ENCODE results near the gene MYCBPAP. TPM values are rescaled to one million over a fixed set of nuclear protein-coding genes. Genes with fewer than 3 reads are reported as not detected.

The MYCBPAP gene
- total and polyA plus RNA-seq, 5 experiments from 2014 or later, result 0.80 to 2.6 (median 1.3) TPM; not detected in 1

DNA sequence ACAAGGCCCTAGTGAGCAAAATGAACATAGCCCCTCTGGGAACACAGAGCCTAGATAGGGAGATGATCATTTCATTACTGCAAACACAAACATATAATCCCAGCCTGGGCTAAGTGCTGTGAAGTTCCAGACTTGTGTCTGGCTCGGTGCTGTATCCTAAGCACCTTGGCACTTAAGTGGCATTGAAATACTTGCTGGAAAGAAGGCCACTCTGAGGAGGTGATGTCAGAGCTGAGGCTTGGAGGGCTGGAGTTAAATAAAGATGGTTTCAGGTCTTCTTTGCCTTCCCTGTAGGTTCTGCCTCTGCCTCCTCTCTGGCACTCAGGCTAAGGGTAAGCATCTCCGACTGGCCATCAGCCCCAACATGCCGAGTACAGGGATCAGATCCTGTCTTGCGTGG lies 49.9 kb downstream of the MYCBPAP start:
- peaks cover 9 to 41% (median 19%) of the 10 kb centered on the region in 5 donors for H3K27me3 Mint-ChIP-seq
- no peaks in the 10 kb centered on the region for H3K9me3 Mint-ChIP-seq
- H3K4me3 Mint-ChIP-seq, result peak overlapping the region in 9 of 10 donors; percentile 39 to 93 (median 59)
- peak overlapping the region in 1 of 10 donors; percentile 9 for H3K27ac Mint-ChIP-seq
- DNase-seq (no peak), ATAC-seq (no peak)
- peaks cover 11 to 33% (median 25%) of the 10 kb centered on the region in 4 donors for H3K4me1 Mint-ChIP-seq
- peaks cover 0 to 7% (median 5%) of the 10 kb centered on the region in 3 donors for H3K36me3 Mint-ChIP-seq
- POLR2A ChIA-PET, result no interaction called here

- H3K27me3 Mint-ChIP-seq, result peaks cover 9 to 45% (median 23%) of the 10 kb centered on the region in 5 donors
- POLR2A ChIA-PET, result no interaction called here
- ATAC-seq, result no peak
- peaks cover 11 to 33% (median 25%) of the 10 kb centered on the region in 4 donors for H3K4me1 Mint-ChIP-seq
- H3K9me3 Mint-ChIP-seq, result no peaks in the 10 kb centered on the region
- peak overlapping the region; percentile 38 to 93 (median 67) for H3K4me3 Mint-ChIP-seq
- no peak overlapping the region for H3K27ac Mint-ChIP-seq
- no peak for DNase-seq
- H3K36me3 Mint-ChIP-seq, result peaks cover 0 to 5% (median 5%) of the 10 kb centered on the region in 3 donors
Measured at GRCh38 chr17:50558581-50558940, 50.3 kb downstream of the MYCBPAP start.

DNA sequence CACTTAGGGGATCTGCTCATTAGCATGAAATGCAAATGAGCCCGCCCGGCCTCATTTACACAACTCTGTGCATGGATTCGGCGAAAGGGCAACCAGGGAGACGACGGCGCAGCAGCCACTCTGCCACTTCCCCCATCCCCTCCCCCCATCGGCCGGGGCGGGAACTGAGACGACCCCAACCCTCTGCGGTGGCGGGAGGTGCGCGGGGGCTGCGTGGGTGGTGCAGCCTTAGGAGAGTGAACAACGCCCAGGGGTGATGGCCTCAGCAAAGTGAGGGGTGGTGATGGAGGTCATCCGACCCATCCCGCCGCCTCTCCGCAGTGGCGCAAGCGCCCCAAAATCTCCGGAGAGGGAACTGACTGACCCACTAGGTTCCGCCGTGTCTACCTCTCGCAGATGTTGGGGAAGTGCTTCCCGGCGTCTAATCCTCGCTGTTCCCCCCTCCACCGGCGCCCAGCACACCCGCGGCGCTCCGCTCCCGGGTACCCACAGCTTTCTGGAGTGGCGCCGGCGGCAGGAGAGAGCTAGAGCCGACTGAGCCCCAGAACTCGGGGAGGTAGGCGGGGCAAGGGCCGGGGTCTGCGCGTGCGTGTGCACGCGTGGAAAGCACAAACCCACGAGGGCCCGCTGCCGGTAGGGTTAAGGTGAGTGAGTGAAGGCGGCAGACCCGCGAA lies 50.8 kb downstream of the MYCBPAP start:
- Mint-ChIP-seq H3K9me3 (no peaks in the 10 kb centered on the region), H3K4me3 (peak overlapping the region; percentile 64 to 93 (median 82)), H3K36me3 (peaks cover 0 to 5% (median 5%) of the 10 kb centered on the region in 3 donors), H3K27me3 (peaks cover 12 to 50% (median 27%) of the 10 kb centered on the region in 5 donors), H3K27ac (no peak overlapping the region), H3K4me1 (peaks cover 11 to 38% (median 25%) of the 10 kb centered on the region in 4 donors)
- DNase-seq, result peak in 1 of 10 donors; percentile 24
- ATAC-seq, result no peak
- POLR2A ChIA-PET, result interaction anchor here (1.1 to 1.2 kb wide), 2 partner anchors 14 to 308 kb away, joined by 3 read pairs; no protein-coding TSS in a partner anchor

DNA sequence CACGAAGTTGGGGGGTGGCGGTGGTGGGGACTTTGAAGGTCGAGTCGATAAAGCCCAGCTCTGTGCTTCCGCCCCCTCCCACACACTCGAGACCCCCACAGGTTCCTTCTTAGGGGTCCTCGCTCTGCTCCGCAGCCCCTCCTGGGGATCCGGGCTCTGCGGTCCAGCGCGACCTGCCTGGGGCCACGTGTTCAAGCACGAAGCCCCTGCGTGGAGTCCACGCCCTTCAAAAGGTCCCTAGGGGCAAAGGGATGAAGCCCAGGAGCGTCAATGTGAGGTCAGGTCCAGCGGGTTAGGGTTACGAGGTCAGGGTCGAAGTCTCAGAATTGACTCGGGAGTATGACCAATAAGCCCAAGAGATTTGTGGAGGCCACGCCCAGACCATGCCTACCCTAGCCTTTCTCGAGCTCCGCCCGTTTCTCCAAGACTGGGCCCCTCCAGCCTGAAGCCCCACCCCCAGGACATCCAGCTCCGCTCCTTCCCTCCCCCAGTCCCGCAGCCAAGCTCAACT lies 51.5 kb downstream of the MYCBPAP start:
- Mint-ChIP-seq H3K27me3 (peaks cover 12 to 57% (median 30%) of the 10 kb centered on the region in 5 donors), H3K27ac (no peak overlapping the region)
- ATAC-seq, result peak; percentile 16 to 18

DNA sequence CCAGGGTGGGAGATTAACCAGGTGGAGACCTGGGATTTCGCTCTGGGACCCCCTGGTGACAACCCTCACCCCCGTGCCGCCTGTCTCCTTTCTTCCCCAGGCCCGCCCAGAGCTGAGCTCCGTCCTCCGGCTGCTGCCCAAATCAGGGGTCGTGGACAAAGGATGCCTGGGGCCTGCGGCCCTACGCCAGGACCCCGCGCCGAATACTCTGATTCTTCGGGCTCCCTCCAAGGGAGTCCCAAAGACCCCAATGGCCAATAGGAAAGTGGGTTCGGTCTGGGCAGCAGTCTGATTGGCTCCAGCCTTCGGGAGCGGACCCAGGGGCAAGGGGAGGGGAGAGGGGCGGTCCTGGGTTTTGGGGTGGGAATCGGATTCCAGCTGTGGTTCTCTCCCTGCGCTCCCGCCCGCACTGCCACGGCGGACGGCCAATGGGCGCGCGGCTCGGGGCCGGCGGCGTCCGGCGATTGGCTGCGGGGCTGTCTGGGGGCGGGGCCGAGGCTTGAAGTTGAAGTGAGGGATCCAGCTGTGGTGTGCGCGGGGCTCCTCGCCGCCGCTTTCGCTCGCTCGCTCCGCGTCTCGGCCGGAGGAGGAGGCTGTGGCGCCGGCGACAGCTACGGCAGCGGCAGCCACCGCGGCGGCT lies 52.1 kb downstream of the MYCBPAP start, which contains the start of gene CACNA1G:
Gene CACNA1G (plus strand): TSS at position 531 of the 640 bp plus-strand sequence. CDS start 745 bp downstream, outside the sequence.
- POLR2A ChIA-PET, result interaction anchor here (1.1 to 1.2 kb wide), 3 partner anchors 15 to 306 kb away, joined by 3 to 5 read pairs (median 3); no protein-coding TSS in a partner anchor
- ATAC-seq (peak; percentile 86 to 87), DNase-seq (peak; percentile 76 to 88 (median 82))
- Mint-ChIP-seq H3K36me3 (peaks cover 0 to 4% (median 4%) of the 10 kb centered on the region in 3 donors), H3K4me1 (peaks cover 11 to 47% (median 26%) of the 10 kb centered on the region in 4 donors), H3K27ac (peak within 1 kb of the TSS in 1 of 10 donors; percentile 41), H3K9me3 (no peaks in the 10 kb centered on the region), H3K27me3 (peaks cover 14 to 62% (median 35%) of the 10 kb centered on the region in 5 donors), H3K4me3 (peak within 1 kb of the TSS; percentile 76 to 93 (median 83))

More for the DNA sequence above, 51.5 kb downstream of the MYCBPAP start:
- H3K4me3 Mint-ChIP-seq, result peak overlapping the region; percentile 76 to 93 (median 83)
- POLR2A ChIA-PET, result interaction anchor here (1.1 to 1.2 kb wide), 2 partner anchors 14 to 307 kb away, joined by 3 read pairs; no protein-coding TSS in a partner anchor
- peak in 1 of 10 donors; percentile 23 for DNase-seq
- H3K4me1 Mint-ChIP-seq, result peaks cover 11 to 41% (median 25%) of the 10 kb centered on the region in 4 donors
- H3K36me3 Mint-ChIP-seq, result peaks cover 0 to 5% (median 5%) of the 10 kb centered on the region in 3 donors
- no peaks in the 10 kb centered on the region for H3K9me3 Mint-ChIP-seq

DNA sequence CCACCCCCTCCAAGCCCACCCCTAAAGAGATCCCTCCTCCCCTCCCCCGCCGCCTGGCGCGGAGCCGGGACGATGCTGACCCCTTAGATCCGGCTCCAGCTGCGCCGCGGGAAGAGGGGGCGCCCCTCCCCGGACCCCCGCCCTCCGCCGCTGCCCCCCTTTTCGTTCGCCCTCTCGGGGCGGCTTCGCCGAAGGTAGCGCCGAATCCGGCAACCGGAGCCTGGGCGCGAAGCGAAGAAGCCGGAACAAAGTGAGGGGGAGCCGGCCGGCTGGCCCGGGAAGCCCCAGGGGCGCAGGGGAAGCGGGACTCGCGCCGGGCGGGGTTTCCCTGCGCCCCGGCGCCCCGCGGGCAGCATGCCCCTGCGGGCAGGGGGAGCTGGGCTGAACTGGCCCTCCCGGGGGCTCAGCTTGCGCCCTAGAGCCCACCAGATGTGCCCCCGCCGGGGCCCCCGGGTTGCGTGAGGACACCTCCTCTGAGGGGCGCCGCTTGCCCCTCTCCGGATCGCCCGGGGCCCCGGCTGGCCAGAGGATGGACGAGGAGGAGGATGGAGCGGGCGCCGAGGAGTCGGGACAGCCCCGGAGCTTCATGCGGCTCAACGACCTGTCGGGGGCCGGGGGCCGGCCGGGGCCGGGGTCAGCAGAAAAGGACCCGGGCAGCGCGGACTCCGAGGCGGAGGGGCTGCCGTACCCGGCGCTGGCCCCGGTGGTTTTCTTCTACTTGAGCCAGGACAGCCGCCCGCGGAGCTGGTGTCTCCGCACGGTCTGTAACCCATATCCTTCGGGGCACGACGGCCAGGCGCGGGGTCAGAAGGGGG lies 52.9 kb downstream of the MYCBPAP start:
- peak; percentile 11 to 14 for ATAC-seq
- POLR2A ChIA-PET, result interaction anchor here (0.7 to 1.2 kb wide), 3 partner anchors 9 to 20 kb away, joined by 3 to 5 read pairs (median 3); no protein-coding TSS in a partner anchor
- DNase-seq, result peak in 2 of 10 donors; percentile 21 to 25
- Mint-ChIP-seq H3K27ac (no peak overlapping the region), H3K4me3 (peak overlapping the region in 6 of 10 donors; percentile 31 to 83 (median 52)), H3K9me3 (no peaks in the 10 kb centered on the region), H3K36me3 (no peaks in the 10 kb centered on the region), H3K4me1 (peaks cover 14 to 55% (median 30%) of the 10 kb centered on the region in 4 donors), H3K27me3 (peaks cover 15 to 71% (median 42%) of the 10 kb centered on the region in 5 donors)

DNA sequence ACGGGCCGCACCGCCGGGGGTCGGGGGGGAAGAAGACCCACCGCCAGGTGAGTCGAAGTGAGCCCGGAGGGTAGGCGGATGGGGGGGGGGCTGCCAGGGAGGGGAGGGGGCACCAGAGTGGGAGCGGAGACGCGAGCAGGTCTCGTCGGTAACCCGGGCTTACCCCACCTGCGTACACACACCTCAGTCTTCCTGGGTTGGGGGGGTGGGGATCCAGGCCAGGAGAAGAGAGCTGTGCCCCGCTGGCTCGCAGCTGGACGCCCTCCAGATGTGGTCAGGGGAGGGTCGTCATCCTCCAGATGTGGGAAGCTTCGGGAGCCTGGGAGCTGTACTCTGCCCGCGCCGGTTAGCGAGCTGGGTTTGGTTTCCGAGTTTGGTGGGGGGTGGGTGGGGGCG lies 53.5 kb downstream of the MYCBPAP start:
- no peak overlapping the region for H3K27ac Mint-ChIP-seq
- no peak for ATAC-seq
- peaks cover 20 to 77% (median 48%) of the 10 kb centered on the region in 5 donors for H3K27me3 Mint-ChIP-seq
- DNase-seq, result no peak
- POLR2A ChIA-PET, result interaction anchor here (0.7 to 1.2 kb wide), 3 partner anchors 10 to 20 kb away, joined by 3 to 5 read pairs (median 3); no protein-coding TSS in a partner anchor
- H3K9me3 Mint-ChIP-seq, result no peaks in the 10 kb centered on the region
- H3K4me3 Mint-ChIP-seq, result peak overlapping the region in 7 of 10 donors; percentile 23 to 75 (median 56)
- no peaks in the 10 kb centered on the region for H3K36me3 Mint-ChIP-seq
- H3K4me1 Mint-ChIP-seq, result peaks cover 14 to 56% (median 31%) of the 10 kb centered on the region in 4 donors

GRCh38 chr17:50562242-50563091 lies 54.2 kb downstream of the MYCBPAP start:
- no peaks in the 10 kb centered on the region for H3K9me3 Mint-ChIP-seq
- H3K27ac Mint-ChIP-seq, result peak overlapping the region in 4 of 10 donors; percentile 15 to 90 (median 52)
- ATAC-seq (peak; percentile 5 to 17), DNase-seq (peak in 9 of 10 donors; percentile 26 to 73 (median 40))
- H3K4me1 Mint-ChIP-seq, result peaks cover 14 to 56% (median 31%) of the 10 kb centered on the region in 4 donors
- peak overlapping the region; percentile 52 to 83 (median 68) for H3K4me3 Mint-ChIP-seq
- H3K27me3 Mint-ChIP-seq, result peaks cover 22 to 84% (median 55%) of the 10 kb centered on the region in 5 donors
- POLR2A ChIA-PET, result interaction anchor here (0.7 to 0.9 kb wide), 3 partner anchors 10 to 13 kb away, joined by 3 read pairs; no protein-coding TSS in a partner anchor
- H3K36me3 Mint-ChIP-seq, result no peaks in the 10 kb centered on the region

DNA sequence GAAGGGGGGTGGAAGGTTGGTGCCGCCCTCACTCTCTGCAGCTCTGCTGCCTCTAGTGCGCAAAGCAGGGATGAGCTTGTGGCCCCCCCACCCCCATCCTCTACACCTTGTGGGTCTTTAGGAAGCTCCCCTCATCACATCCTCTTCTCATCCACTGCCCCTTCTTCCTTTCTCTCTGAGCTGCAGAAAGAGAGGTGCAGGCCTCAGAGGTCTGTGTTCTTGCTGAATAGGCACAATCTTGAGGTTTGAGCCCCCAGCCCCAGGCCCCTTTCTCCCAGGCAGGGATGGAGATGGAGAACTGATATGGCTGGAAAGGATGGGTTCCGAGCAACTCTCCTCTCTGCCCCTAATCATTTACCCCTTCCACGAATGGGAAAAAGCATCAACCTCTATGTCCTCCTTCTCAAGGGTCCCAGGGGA lies 54.9 kb downstream of the MYCBPAP start:
- DNase-seq (peak in 1 of 10 donors; percentile 21), ATAC-seq (peak in 1 of 2 donors; percentile 22)
- Mint-ChIP-seq H3K9me3 (no peaks in the 10 kb centered on the region), H3K4me3 (peak overlapping the region in 2 of 10 donors; percentile 37 to 55), H3K36me3 (no peaks in the 10 kb centered on the region), H3K27ac (no peak overlapping the region), H3K4me1 (peaks cover 14 to 56% (median 31%) of the 10 kb centered on the region in 4 donors), H3K27me3 (peaks cover 25 to 87% (median 62%) of the 10 kb centered on the region in 5 donors)
- POLR2A ChIA-PET, result interaction anchor here (0.7 kb wide), 1 partner anchor 14 kb away, joined by 3 read pairs; no protein-coding TSS in a partner anchor

DNA sequence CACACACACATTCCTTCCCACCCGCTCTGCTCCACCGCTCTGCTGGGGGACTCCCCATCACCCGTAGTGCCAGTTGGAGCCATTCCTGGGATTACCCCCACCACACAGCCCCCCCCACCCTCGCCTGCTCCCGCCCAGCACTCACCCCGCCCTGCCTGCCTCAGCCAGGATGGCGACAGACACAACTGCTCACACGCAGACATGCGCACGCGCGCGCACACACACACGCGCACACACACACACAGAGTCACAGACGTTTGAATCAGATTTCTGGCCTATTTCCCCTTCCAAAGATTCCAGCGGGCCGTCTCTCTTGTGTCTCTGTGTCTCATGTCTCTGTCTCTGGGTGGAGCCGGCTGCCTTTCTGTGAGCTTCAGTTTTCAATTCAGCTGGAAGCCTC lies 56.7 kb downstream of the MYCBPAP start:
- Mint-ChIP-seq H3K4me3 (peak overlapping the region in 4 of 10 donors; percentile 10 to 63 (median 26)), H3K27me3 (peaks cover 22 to 73% (median 55%) of the 10 kb centered on the region in 5 donors), H3K36me3 (no peaks in the 10 kb centered on the region), H3K9me3 (no peaks in the 10 kb centered on the region), H3K27ac (peak overlapping the region in 4 of 10 donors; percentile 18 to 76 (median 46)), H3K4me1 (peaks cover 10 to 38% (median 17%) of the 10 kb centered on the region in 4 donors)
- POLR2A ChIA-PET, result no interaction called here
- ATAC-seq (no peak), DNase-seq (peak in 1 of 10 donors; percentile 34)
